H4 (cell line): ENCODE results near the gene JMJD6. TPM values are rescaled to one million over a fixed set of nuclear protein-coding genes. Genes with fewer than 3 reads are reported as not detected.
"Not testable (repeated sequence)": the region's sequence is repeated elsewhere in the genome, so short reads cannot be mapped to it uniquely, and the experiment has no call there.

Experiments
- DNase-seq: peaks from one replicate; pipeline ENCODE4 v3.0.0-alpha.2; 2015; ENCODE audit warnings: low spot score
- total RNA-seq: library from RNA; depleted of rRNA; stranded (reverse); fragments of >200 nt; shearing (Covaris generic); gene quantifications from 2 replicates; pipeline ENCODE4 v1.2.3, GENCODE V29; 2014

Gene JMJD6
- total RNA-seq, 1 experiment from 2014 or later, result 33.4 TPM

- DNase-seq, result peak; percentile 47
These were observed 10.1 kb upstream of the JMJD6 start for GRCh38 chr17:76736349-76737081.

DNA sequence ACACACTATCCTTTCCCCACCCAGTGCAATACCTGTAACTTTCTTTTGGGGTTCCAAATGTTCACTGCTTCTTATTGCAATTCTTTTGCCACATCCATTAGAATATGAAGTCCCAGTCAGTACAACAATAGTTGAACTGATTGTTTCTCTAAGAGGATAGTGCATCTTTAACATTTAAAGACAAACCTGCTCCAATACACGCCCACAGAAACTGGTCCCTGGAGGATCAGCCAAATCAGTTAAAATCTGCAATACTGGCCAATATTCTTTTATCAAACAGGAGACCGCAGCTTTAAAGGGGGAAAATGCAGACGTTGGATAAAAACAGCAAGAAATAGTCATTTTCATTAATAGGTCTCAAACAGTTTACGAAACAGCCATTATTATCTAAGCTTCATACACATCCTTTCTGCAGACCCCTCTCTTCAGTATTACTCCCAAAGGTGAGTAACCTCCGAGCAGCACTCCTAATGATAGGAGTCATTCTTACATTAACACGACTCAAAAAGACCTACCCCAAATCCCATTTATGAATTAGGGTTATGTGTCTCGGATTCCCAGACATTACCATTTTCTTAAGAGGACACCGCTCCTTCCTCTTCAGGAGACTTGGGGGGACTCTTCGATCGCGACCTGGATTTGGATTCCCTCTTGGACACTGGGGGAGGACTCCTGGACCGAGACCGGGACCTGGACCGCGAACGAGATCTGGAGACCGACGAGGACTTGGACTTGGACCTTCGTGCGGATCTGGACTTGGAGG lies 9.4 kb upstream of the JMJD6 start:
- DNase-seq, result no peak

GRCh38 chr17:76735006-76735405 lies 8.6 kb upstream of the JMJD6 start:
- peak; percentile 54 for DNase-seq

DNA sequence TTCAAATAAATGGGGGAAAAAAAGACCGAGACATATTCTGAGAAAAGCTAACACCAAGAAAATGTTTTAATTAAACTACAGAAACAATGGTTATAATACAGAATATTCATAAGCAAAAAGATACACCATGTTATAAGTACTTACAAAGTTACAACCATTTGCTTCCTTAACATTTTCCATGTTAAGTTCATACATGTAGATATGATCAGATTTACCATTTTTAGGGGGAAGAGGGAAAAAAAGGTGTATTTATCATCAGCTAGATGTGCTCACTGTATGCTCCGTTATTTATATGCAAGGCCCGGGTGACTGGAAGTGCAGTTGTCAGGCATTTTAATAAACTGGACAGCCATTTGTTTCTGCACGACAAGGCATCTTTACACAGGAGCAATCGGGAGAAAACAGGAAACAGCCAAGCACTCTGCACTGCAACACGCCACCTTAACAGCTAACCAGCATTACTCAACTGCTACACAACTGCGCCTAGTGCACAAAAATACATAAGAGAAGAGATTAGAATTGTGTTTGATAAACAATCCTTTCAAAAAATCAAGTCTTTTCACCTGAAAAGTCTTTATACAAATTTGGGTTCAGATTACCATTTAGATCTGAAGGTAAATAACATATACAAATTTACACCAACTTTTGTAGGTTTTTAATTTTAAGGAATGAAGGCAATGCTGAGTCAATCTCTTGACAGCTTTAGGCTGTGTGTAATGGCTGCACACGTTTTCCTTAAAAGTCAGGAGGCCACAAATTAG lies 7.9 kb upstream of the JMJD6 start:
- DNase-seq, result no peak

- no peak for DNase-seq
These were observed 7.2 kb upstream of the JMJD6 start for GRCh38 chr17:76733618-76733957.

DNA sequence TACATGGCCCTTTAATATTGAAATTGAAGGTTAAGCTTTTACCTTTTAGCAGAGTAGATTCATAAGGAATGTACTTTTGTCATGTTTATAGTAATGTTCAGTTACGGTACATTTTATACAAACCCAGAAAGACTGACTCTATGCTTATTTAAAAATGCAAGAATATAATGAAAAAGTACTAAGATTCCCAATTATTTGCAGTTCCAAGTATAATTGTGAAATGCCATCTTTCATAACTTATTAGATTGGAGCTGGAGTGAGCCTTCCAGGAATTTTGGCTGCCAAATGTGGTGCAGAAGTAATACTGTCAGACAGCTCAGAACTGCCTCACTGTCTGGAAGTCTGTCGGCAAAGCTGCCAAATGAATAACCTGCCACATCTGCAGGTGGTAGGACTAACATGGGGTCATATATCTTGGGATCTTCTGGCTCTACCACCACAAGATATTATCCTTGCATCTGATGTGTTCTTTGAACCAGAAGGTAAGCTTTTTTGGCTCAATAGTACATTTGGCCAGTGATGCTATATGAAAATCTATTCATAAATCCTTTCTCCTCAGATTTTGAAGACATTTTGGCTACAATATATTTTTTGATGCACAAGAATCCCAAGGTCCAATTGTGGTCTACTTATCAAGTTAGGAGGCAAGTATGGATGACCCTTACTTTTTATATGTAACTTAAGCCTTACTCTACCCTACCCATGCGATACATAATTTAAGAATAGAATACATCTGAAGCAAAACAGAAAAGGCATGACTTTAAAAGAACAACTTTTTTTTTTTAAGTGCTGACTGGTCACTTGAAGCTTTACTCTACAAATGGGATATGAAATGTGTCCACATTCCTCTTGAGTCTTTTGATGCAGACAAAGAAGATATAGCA lies 6.6 kb upstream of the JMJD6 start:
- no peak for DNase-seq

DNA sequence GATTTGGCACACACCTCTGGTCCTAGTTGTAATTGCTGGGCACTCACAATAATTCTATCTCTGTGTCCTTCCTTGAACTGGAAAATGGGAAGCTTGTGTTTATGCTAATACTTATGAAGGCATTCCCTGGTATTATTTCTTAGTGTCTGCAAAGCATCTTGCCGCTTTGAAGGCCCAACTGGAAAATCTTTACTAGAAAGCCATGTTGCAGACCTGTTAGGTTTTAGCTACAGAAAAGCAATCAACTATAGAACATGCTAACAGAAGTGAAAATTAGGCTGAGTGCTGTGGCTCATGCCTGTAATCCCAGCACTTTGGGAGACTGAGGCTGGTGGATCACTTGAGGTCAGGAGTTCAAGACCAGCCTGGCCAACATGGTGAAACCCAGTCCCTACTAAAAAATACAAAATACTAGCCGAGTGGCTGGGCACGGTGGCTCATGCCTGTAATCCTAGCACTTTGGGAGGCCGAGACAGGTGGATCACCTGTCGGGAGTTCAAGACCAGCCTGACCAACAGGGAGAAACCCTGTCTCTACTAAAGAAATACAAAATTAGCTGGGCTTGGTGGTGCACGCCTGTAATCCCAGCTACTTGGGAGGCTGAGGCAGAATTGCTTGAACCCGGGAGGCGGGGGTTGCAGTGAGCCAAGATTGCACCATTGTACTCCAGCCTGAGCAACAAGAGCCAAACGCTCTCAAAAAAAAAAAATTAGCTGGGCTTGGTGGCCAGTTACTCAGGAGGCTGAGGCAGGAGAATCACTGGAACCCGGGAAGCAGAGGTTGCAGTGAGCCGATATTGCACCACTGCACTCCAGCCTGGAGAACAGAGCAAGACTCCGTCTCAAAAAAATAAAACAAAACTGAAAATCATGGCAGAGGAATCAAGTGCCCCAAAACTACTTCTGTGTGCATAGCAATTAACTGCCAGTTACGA lies 5.7 kb upstream of the JMJD6 start:
- not testable (repeated sequence) for DNase-seq

DNA sequence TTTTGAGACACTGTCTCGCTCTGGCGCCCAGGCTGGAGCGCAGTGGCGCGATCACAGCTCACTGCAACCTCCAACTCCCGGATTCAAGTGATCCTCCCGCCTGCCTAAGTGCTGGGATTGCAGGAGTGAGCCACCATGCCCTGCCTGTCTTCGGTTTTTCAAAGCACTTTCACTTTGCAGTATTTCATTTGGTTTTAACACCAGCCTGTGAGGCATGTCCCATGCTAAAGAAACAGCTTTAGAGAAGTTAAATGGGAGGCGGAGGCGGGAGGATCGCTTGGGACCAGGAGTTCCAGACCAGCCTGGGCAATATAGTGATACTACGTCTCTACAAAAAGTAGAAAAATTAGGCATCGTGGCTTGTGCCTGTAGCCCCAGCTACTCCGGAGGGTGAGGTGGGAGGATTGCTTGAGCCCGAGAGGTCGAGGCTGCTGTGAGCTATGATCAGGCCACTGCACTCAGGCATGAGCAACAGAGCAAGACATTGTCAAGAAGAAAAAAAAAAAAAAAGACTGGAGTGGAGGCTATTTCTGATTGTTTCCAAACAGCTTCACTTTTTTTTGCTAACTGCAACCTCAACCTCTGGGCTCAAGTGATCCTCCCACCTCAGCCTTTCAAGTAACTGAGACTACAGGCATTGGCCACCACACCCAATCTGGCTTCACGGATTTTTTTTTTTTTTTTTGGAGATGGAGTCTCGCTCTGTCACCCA lies 1.5 kb upstream of the JMJD6 start:
- DNase-seq, result no peak

GRCh38 chr17:76726776-76727718 lies 641 bp upstream of the JMJD6 start, which contains the start of gene METTL23:
Gene METTL23 (plus strand): TSS chr17:76726839. CDS start chr17:76729711, 2,872 bp downstream.
- DNase-seq, result peak; percentile 78

- DNase-seq, result peak; percentile 37
These were observed 701 bp downstream of the JMJD6 start for GRCh38 chr17:76725580-76726230.

GRCh38 chr17:76723812-76724211 lies 2.6 kb downstream of the JMJD6 start:
- no peak for DNase-seq

GRCh38 chr17:76722977-76723376 lies 3.4 kb downstream of the JMJD6 start:
- DNase-seq, result not testable (repeated sequence)

GRCh38 chr17:76722279-76722678 lies 4.1 kb downstream of the JMJD6 start:
- no peak for DNase-seq

GRCh38 chr17:76721463-76721862 lies 4.9 kb downstream of the JMJD6 start:
- DNase-seq, result no peak

DNA sequence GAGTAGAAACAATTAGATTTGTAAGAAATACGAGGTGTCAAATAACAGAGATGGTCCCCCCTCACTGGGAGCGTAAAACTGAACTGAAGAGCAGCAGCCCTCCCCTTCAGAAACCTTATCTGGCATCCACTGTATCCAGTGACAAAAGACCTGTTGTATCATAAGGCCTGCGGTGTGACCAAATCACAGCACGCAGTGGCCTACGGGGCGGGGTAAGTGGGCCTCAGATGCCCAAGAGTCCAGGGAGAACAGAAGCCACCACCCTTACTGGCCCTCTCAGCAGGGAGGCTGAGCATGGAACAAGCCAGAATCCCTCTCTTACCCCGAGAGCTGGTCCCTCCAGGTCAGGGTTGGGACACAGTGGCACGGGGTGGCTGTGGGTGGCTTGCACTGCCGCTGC lies 5.5 kb downstream of the JMJD6 start:
- no peak for DNase-seq

GRCh38 chr17:76720211-76720610 lies 6.2 kb downstream of the JMJD6 start:
- DNase-seq, result no peak

DNA sequence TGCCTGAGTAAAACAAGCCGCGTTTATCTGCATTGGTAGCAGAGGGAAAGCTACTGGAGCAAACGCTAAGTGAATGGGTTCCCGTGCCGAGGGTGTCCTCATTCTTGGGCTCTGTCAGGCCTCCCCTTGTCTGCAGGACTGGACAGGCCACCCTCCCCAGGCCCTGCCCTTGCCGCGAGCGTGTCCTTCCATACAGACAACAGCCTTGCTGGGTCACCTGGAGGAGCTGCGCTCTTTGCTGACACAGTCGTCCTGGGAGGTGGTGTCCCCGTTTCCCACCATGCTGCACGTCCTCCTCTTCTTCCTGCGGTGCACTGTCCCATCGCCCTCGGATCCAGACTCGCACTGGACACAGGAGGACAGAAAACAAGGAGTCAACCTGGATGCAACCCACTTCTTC lies 7.9 kb downstream of the JMJD6 start:
- no peak for DNase-seq

DNA sequence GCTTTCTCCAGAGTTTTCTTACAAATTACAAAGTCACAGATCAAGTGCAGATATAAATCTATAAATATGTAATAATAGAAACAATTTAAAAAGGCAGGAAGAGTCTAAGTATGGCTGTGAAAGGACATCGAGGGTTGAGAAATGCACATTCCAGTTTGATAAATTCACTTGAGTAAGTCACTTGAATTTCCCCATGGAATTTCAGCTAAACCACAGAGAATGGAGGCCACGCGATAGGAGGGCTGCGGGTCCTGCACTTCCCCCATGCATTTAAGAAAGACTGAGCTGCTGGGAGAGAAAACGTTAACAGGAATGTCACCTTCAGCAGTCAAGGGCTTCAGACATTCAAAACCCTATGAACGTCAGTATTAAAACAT lies 9.6 kb downstream of the JMJD6 start:
- peak; percentile 80 for DNase-seq
